OCI-M2 (cell line): ENCODE data around the gene PRF1.
"Not testable (repeated sequence)": the region's sequence is repeated elsewhere in the genome, so short reads cannot be mapped to it uniquely, and the experiment has no call there.

Source experiments
- DNase-seq: peaks from one replicate; lab custom pipeline; 2025; ENCODE audit not compliant: unreplicated experiment; lab: John Stamatoyannopoulos, UW

Gene PRF1

GRCh38 chr10:70602665-70603448 is at the start of gene PRF1:
TSS of gene PRF1 (minus strand) at chr10:70602741. CDS start at chr10:70600902, 1,839 bp downstream.
- DNase-seq: no peak

GRCh38 chr10:70651661-70652060 is 49.1 kb upstream of the PRF1 start:
- no peak for DNase-seq

- DNase-seq: no peak
Observed at GRCh38 chr10:70650718-70651117, 48.2 kb upstream of the PRF1 start.

- DNase-seq: no peak
Observed at GRCh38 chr10:70650104-70650503, 47.6 kb upstream of the PRF1 start.

- no peak for DNase-seq
Observed at GRCh38 chr10:70649526-70649925, 47.0 kb upstream of the PRF1 start.

GRCh38 chr10:70648427-70648826 is 45.9 kb upstream of the PRF1 start:
- DNase-seq: no peak

GRCh38 chr10:70647086-70647485 is 44.5 kb upstream of the PRF1 start:
- no peak for DNase-seq

GRCh38 chr10:70644959-70645358 is 42.4 kb upstream of the PRF1 start:
- DNase-seq: not testable (repeated sequence)

- not testable (repeated sequence) for DNase-seq
Observed at GRCh38 chr10:70643272-70643671, 40.7 kb upstream of the PRF1 start.

GRCh38 chr10:70639640-70640383 is 37.3 kb upstream of the PRF1 start:
- DNase-seq: not testable (repeated sequence)

- not testable (repeated sequence) for DNase-seq
Observed at GRCh38 chr10:70634515-70634914, 32.0 kb upstream of the PRF1 start.

- DNase-seq: no peak
Observed at GRCh38 chr10:70634011-70634410, 31.5 kb upstream of the PRF1 start.

GRCh38 chr10:70631735-70632134 is 29.2 kb upstream of the PRF1 start:
- not testable (repeated sequence) for DNase-seq

GRCh38 chr10:70629338-70629737 is 26.8 kb upstream of the PRF1 start:
- no peak for DNase-seq

GRCh38 chr10:70626056-70626455 is 23.5 kb upstream of the PRF1 start:
- no peak for DNase-seq

- no peak for DNase-seq
Observed at GRCh38 chr10:70622981-70623844, 20.7 kb upstream of the PRF1 start.

- no peak for DNase-seq
Observed at GRCh38 chr10:70622541-70622940, 20.0 kb upstream of the PRF1 start.

GRCh38 chr10:70621503-70622078 is 19.1 kb upstream of the PRF1 start:
- no peak for DNase-seq

- DNase-seq: no peak
Observed at GRCh38 chr10:70620020-70620289, 17.4 kb upstream of the PRF1 start.

- no peak for DNase-seq
Observed at GRCh38 chr10:70619271-70620019, 16.9 kb upstream of the PRF1 start.

- DNase-seq: no peak
Observed at GRCh38 chr10:70618663-70619062, 16.1 kb upstream of the PRF1 start.
